ENCODE data around the gene HS3ST6. TPM values are rescaled to one million over a fixed set of nuclear protein-coding genes. Genes with fewer than 3 reads are reported as not detected.
A peak's percentile ranks its signal among the peaks of the same experiment; 100 is the strongest.

HS3ST6 gene
- total and polyA plus RNA-seq, 2 of the 13 experiments (the other 11 are each of a cell fraction or from before 2014, with no cell fraction given), result not detected

GRCh38 chr16:1929578-1930337, 11.5 kb upstream of the HS3ST6 start (continued):
- TF ChIP-seq ZNF746 (CRISPR knock-in tag; IDR thresholded peaks at IDR 0.05) (no peak), FOXJ3 (CRISPR knock-in tag; IDR thresholded peaks at IDR 0.05; ENCODE audit: borderline replicate concordance) (no peak), NR1H2 (CRISPR knock-in tag; IDR thresholded peaks at IDR 0.05; ENCODE audit: borderline replicate concordance, low read depth) (no peak), KAT8 (CRISPR knock-in tag; IDR thresholded peaks at IDR 0.05) (no peak), CREBL2 (CRISPR knock-in tag; IDR thresholded peaks at IDR 0.05; ENCODE audit: borderline replicate concordance) (peak; percentile 63; the same call in 1 of the 2 replicates), CHD2 (IDR thresholded peaks at IDR 0.05; ENCODE audit: low read depth, low read length) (no peak), PCBP2 (optimal IDR thresholded peaks at IDR 0.05; ENCODE audit: low read depth, low read length, poor library complexity, severe bottlenecking) (no peak), ZNF703 (CRISPR knock-in tag; IDR thresholded peaks at IDR 0.05; ENCODE audit: borderline replicate concordance) (no peak), MED1 (CRISPR knock-in tag; IDR thresholded peaks at IDR 0.05) (peak; percentile 74), ZSCAN22 (CRISPR knock-in tag; IDR thresholded peaks at IDR 0.05) (peak; percentile 79; the same call in 1 of the 2 replicates), BCLAF1 (IDR thresholded peaks at IDR 0.05) (no peak), IKZF5 (CRISPR knock-in tag; IDR thresholded peaks at IDR 0.05) (peak; percentile 24; the same call in 1 of the 2 replicates), SKIL (CRISPR knock-in tag; IDR thresholded peaks at IDR 0.05; ENCODE audit: borderline replicate concordance) (no peak), ZNF563 (CRISPR knock-in tag; IDR thresholded peaks at IDR 0.05) (peak; percentile 80), POLR2AphosphoS5 (IDR thresholded peaks at IDR 0.05; ENCODE audit: low read depth, low read length) (peak; percentile 33; the same call in 1 of the 2 replicates), MTERF4 (CRISPR knock-in tag; IDR thresholded peaks at IDR 0.05) (no peak), ZEB1 (IDR thresholded peaks at IDR 0.05; ENCODE audit: insufficient replicate concordance, low read depth) (no peak), JDP2 (CRISPR knock-in tag; IDR thresholded peaks at IDR 0.05; ENCODE audit: borderline replicate concordance) (no peak), ARID2 (CRISPR knock-in tag; IDR thresholded peaks at IDR 0.05; ENCODE audit: borderline replicate concordance) (no peak), MAFG (CRISPR knock-in tag; IDR thresholded peaks at IDR 0.05) (no peak), ZNF777 (CRISPR knock-in tag; IDR thresholded peaks at IDR 0.05) (peak; percentile 90), ZNF709 (CRISPR knock-in tag; IDR thresholded peaks at IDR 0.05) (peak; percentile 59; the same call in 1 of the 2 replicates)
